Activated gamma-delta T cell treated with Interleukin-2 at 50 U/mL for 16 hours (primary cell): ENCODE results near the gene CTNND2.
"Not testable (repeated sequence)": the region's sequence is repeated elsewhere in the genome, so short reads cannot be mapped to it uniquely, and the experiment has no call there.

Source experiments
- DNase-seq: peaks from one replicate; pipeline ENCODE4 v3.0.0-alpha.2; 2020

Gene CTNND2

GRCh38 chr5:11432116-11432515, 472.1 kb downstream of the CTNND2 start:
- no peak for DNase-seq

GRCh38 chr5:11429254-11429653, 475.0 kb downstream of the CTNND2 start:
- no peak for DNase-seq

- no peak for DNase-seq
Measured at GRCh38 chr5:11427569-11427968, 476.7 kb downstream of the CTNND2 start.

GRCh38 chr5:11426442-11426841, 477.8 kb downstream of the CTNND2 start:
- no peak for DNase-seq

- no peak for DNase-seq
Measured at GRCh38 chr5:11422342-11422741, 481.9 kb downstream of the CTNND2 start.

- no peak for DNase-seq
Measured at GRCh38 chr5:11420969-11421368, 483.3 kb downstream of the CTNND2 start.

GRCh38 chr5:11415751-11416150, 488.5 kb downstream of the CTNND2 start:
- DNase-seq, result no peak

GRCh38 chr5:11414732-11415131, 489.5 kb downstream of the CTNND2 start:
- not testable (repeated sequence) for DNase-seq

GRCh38 chr5:11411621-11412020, 492.6 kb downstream of the CTNND2 start:
- DNase-seq, result no peak

GRCh38 chr5:11407556-11408145, 496.6 kb downstream of the CTNND2 start:
- DNase-seq, result no peak

- no peak for DNase-seq
Measured at GRCh38 chr5:11400316-11400715, 503.9 kb downstream of the CTNND2 start.

- no peak for DNase-seq
Measured at GRCh38 chr5:11398728-11399127, 505.5 kb downstream of the CTNND2 start.

- no peak for DNase-seq
Measured at GRCh38 chr5:11397549-11397948, 506.7 kb downstream of the CTNND2 start.

- DNase-seq, result no peak
Measured at GRCh38 chr5:11396917-11397316, 507.3 kb downstream of the CTNND2 start.

- DNase-seq, result no peak
Measured at GRCh38 chr5:11394933-11395332, 509.3 kb downstream of the CTNND2 start.

- DNase-seq, result no peak
Measured at GRCh38 chr5:11390291-11390767, 513.9 kb downstream of the CTNND2 start.

GRCh38 chr5:11387382-11387781, 516.9 kb downstream of the CTNND2 start:
- no peak for DNase-seq

- no peak for DNase-seq
Measured at GRCh38 chr5:11386398-11386797, 517.8 kb downstream of the CTNND2 start.

GRCh38 chr5:11385901-11386293, 518.3 kb downstream of the CTNND2 start:
- DNase-seq, result no peak

GRCh38 chr5:11385251-11385900, 518.9 kb downstream of the CTNND2 start:
- no peak for DNase-seq

- DNase-seq, result no peak
Measured at GRCh38 chr5:11384441-11385250, 519.6 kb downstream of the CTNND2 start.

- no peak for DNase-seq
Measured at GRCh38 chr5:11383506-11384095, 520.6 kb downstream of the CTNND2 start.

- no peak for DNase-seq
Measured at GRCh38 chr5:11378461-11378860, 525.8 kb downstream of the CTNND2 start.

- DNase-seq, result no peak
Measured at GRCh38 chr5:11377896-11378295, 526.4 kb downstream of the CTNND2 start.
